Activated CD8-positive, alpha-beta memory T cell treated with anti-CD3 and anti-CD28 coated beads for 36 hours (primary cell): ENCODE results near the gene HDAC8. TPM values are rescaled to one million over a fixed set of nuclear protein-coding genes. Genes with fewer than 3 reads are reported as not detected.

Experiments used
- total RNA-seq, 2 experiments: library from RNA; stranded (reverse); gene quantifications; one replicate each; pipeline ENCODE4 v1.2.3, GENCODE V29; 2021

HDAC8 gene
- total RNA-seq, 2 experiments from 2014 or later, result 21.7 to 21.9 TPM

Other genes with a start within 250 kb of the HDAC8 start
- gene PHKA1, start 141.5 kb upstream of the HDAC8 start, total RNA-seq, result 1 to 10 TPM; 6.1 to 6.6 TPM
- not detected for gene DMRTC1B, start 204.0 kb upstream of the HDAC8 start, total RNA-seq
- not detected for gene FAM236B, start 209.8 kb upstream of the HDAC8 start, total RNA-seq
- not detected for gene FAM236D, start 235.4 kb upstream of the HDAC8 start, total RNA-seq